H1 (cell line): ENCODE measurements around the gene CARD18. TPM values are rescaled to one million over a fixed set of nuclear protein-coding genes. Genes with fewer than 3 reads are reported as not detected.

Experiments
- ATF3 ChIP-seq: IDR thresholded peaks from 2 replicates; pipeline ENCODE4 v1.6.1; 2011; ENCODE audit warnings: low read depth, mild to moderate bottlenecking, low read length; ENCODE audit not compliant: insufficient read depth
- GABPA ChIP-seq: IDR thresholded peaks from 2 replicates; pipeline ENCODE4 v1.6.1; 2011; ENCODE audit warnings: mild to moderate bottlenecking, low read length, moderate library complexity, borderline replicate concordance; ENCODE audit not compliant: insufficient read depth
- JUN ChIP-seq: IDR thresholded peaks from 2 replicates; pipeline ENCODE4 v1.6.1; 2011; ENCODE audit warnings: low read depth, mild to moderate bottlenecking, improper control_type of control experiment, low read length
- KDM5A ChIP-seq: fragments of 200-600 bp; IDR thresholded peaks from 2 replicates; pipeline ENCODE4 v1.7.1; 2012; ENCODE audit warnings: mild to moderate bottlenecking, low read length, inconsistent platforms, mixed read lengths
- RNF2 ChIP-seq: fragments of 200-900, 300-1000 bp; sonication (generic); IDR thresholded peaks from 2 replicates; pipeline ENCODE4 v1.7.1; 2016; ENCODE audit warnings: borderline replicate concordance, low read depth, mild to moderate bottlenecking, antibody characterized with exemption, low read length; ENCODE audit not compliant: poor library complexity, severe bottlenecking; ENCODE audit errors: missing control alignments
- SUZ12 ChIP-seq: fragments of 200-600 bp; sonication (generic); IDR thresholded peaks from 2 replicates; pipeline ENCODE4 v1.6.1; 2012; ENCODE audit warnings: mild to moderate bottlenecking, inconsistent platforms, low read length, moderate library complexity, mixed read lengths
- TBP ChIP-seq: IDR thresholded peaks from 2 replicates; pipeline ENCODE4 v1.6.1; 2011; ENCODE audit warnings: low read depth, low read length, improper control_type of control experiment
- polyA plus RNA-seq, 7 experiments: library from polyadenylated mRNA; depleted of rRNA in 3 of 7; stranded (reverse) in 5 of 7; unstranded in 2 of 7; fragments of >200 nt in 5 of 7; fragments of 200-250 nt in 2 of 7; gene quantifications; 1 replicate in 5 of 7; 2 replicates in 1 of 7; 4 replicates in 1 of 7; pipeline versions ENCODE4 v1.2.1 to v1.2.3, GENCODE V29; 2011 to 2013; ENCODE audit warnings: missing spikeins in 2 of 7, mixed read lengths in 2 of 7
- total RNA-seq: library from RNA; stranded (reverse); fragmentation: NEBNext Ultra II Directional; extraction: Animal tissue kit (Norgen Biotek cat#: 25700); gene quantifications from 2 replicates; pipeline ENCODE4 v1.2.1, GENCODE V29; 2021

Gene CARD18
- total and polyA plus RNA-seq, 2 of the 8 experiments (the other 6 are each of a cell fraction or from before 2014, with no cell fraction given): not detected

GRCh38 chr11:105135883-105136282, 3.7 kb downstream of the CARD18 start (continued):
- TF ChIP-seq RNF2: no peak
- TF ChIP-seq KDM5A: no peak
- no peak for TF ChIP-seq TBP
- TF ChIP-seq SUZ12: no peak
- TF ChIP-seq JUN: no peak
- TF ChIP-seq GABPA: no peak
- TF ChIP-seq ATF3: no peak
- TF ChIP-seq, all 59 proteins: peak for 0
